NT2/D1 (cell line): Measurements from ENCODE around the gene OBSCN.

ENCODE experiments used
- DNase-seq: peaks from one replicate; pipeline ENCODE4 v3.0.0-alpha.2; 2011; ENCODE audit warnings: low read depth, low spot score
- H3K27me3 ChIP-seq: 2 replicates; pipeline ENCODE4 v1.6.0; 2011; ENCODE audit warnings: mild to moderate bottlenecking; ENCODE audit not compliant: insufficient read length, insufficient read depth
- H3K36me3 ChIP-seq: 2 replicates; pipeline ENCODE4 v1.6.1; 2011; ENCODE audit warnings: mild to moderate bottlenecking, low read length, mixed read lengths; ENCODE audit not compliant: insufficient read depth, insufficient read length
- H3K4me1 ChIP-seq: 2 replicates; pipeline ENCODE4 v1.5.1; 2011; ENCODE audit not compliant: insufficient read depth, insufficient read length
- H3K4me3 ChIP-seq: 2 replicates; pipeline ENCODE4 v1.5.1; 2011; ENCODE audit warnings: low read depth; ENCODE audit not compliant: insufficient read length
- H3K9ac ChIP-seq: 2 replicates; pipeline ENCODE4 v1.6.0; 2011; ENCODE audit warnings: low read depth; ENCODE audit not compliant: insufficient read length
- H3K9me3 ChIP-seq: 2 replicates; pipeline ENCODE4 v1.5.1; 2011; ENCODE audit warnings: mild to moderate bottlenecking, low read length; ENCODE audit not compliant: insufficient read depth
- SUZ12 ChIP-seq: IDR thresholded peaks from 2 replicates; pipeline ENCODE4 v1.6.1; 2011; ENCODE audit not compliant: insufficient read length, insufficient read depth; ENCODE audit errors: extremely low read depth
- YY1 ChIP-seq: IDR thresholded peaks from 2 replicates; pipeline ENCODE4 v1.6.1; 2011; ENCODE audit not compliant: insufficient read length, insufficient read depth
- ZNF274 ChIP-seq: IDR thresholded peaks from 2 replicates; pipeline ENCODE4 v1.6.1; 2011; ENCODE audit warnings: mild to moderate bottlenecking, low read depth, low read length

OBSCN gene

GRCh38 chr1:228308085-228308601, 100.3 kb downstream of the OBSCN start:
- no peaks in the 10 kb centered on the region for H3K4me1 ChIP-seq
- H3K27me3 ChIP-seq, result no peaks in the 10 kb centered on the region
- DNase-seq, result no peak
- no peak overlapping the region for H3K4me3 ChIP-seq
- H3K36me3 ChIP-seq, result peaks cover 32% of the 10 kb centered on the region
- no peak overlapping the region for H3K9ac ChIP-seq
- H3K9me3 ChIP-seq, result no peaks in the 10 kb centered on the region; the same call in 1 of the 2 replicates
- no peak for TF ChIP-seq ZNF274
- TF ChIP-seq YY1, result no peak
- TF ChIP-seq SUZ12, result no peak

DNA sequence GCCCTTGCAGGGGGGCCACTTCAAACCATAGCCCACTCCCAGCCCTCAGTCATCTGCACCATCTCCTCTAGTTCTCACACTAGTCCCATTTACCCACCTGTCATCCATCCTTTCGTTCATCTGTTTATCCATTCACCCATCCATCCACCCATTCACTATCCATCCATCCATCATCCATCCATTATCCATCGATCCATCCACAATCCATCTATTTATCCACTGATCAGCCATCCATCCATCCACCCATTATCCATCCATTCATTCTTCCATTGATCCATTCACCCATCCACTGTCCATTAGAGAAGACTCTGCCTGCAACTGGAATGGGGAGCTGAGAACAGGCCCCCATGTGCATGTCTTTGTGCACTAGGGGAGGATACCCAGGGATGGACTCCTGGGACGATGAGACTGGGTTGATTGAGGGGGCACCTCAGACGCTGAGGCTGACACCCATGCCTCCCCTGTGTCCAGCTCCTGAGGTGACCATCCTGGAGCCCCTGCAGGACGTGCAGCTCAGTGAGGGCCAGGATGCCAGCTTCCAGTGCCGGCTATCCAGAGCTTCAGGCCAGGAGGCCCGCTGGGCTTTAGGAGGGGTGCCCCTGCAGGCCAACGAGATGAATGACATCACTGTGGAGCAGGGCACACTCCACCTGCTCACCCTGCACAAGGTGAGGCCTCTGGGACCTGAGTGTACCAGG, 100.9 kb downstream of the OBSCN start:
- no peak for TF ChIP-seq ZNF274
- no peak for TF ChIP-seq SUZ12
- no peak for TF ChIP-seq YY1
- Histone ChIP-seq H3K4me1 (no peaks in the 10 kb centered on the region), H3K9ac (no peak overlapping the region), H3K4me3 (no peak overlapping the region), H3K36me3 (peaks cover 26% of the 10 kb centered on the region), H3K9me3 (no peaks in the 10 kb centered on the region; the same call in 1 of the 2 replicates), H3K27me3 (no peaks in the 10 kb centered on the region)
- no peak for DNase-seq

DNA sequence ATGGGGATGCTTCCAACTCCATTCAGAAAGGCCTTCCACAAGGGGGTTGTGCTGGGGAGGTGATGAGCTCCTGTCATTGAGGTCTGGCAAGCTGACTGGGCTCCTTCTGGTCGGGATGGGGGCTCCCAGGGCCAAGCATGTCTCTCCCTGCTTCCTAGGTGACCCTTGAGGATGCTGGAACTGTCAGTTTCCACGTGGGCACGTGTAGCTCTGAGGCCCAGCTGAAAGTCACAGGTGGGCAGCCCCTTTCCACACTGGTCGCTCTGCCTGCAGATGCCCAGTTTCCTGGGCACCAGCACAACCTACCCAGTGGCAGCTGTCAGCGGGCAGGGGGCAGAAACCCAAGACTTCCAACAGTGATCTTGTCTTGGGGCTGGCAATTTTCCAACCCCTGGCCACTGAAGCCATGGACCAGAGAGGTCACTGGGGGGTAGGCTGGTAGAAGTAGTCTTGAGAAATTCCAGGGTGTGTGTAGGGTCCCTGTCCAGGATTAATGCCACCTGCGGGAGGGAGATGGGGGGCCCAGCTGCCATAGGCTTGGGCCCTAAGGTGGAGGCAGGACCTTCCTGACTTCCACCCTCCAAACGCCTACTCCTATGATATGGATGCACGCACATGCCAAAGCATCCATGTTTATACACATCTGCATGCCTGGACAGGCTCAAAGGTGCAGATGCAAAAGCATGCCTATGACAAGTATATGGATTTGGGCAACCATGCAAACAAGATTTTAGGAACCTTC, 101.7 kb downstream of the OBSCN start:
- no peak overlapping the region for H3K4me3 ChIP-seq
- peaks cover 19% of the 10 kb centered on the region for H3K36me3 ChIP-seq
- no peak overlapping the region for H3K9ac ChIP-seq
- TF ChIP-seq SUZ12 (no peak), YY1 (no peak), ZNF274 (no peak)
- H3K27me3 ChIP-seq, result no peaks in the 10 kb centered on the region
- no peaks in the 10 kb centered on the region for H3K4me1 ChIP-seq
- no peaks in the 10 kb centered on the region; the same call in 1 of the 2 replicates for H3K9me3 ChIP-seq
- DNase-seq, result no peak

GRCh38 chr1:228310162-228310792, 102.4 kb downstream of the OBSCN start:
- Histone ChIP-seq H3K9me3 (no peaks in the 10 kb centered on the region; the same call in 1 of the 2 replicates), H3K4me3 (no peak overlapping the region), H3K36me3 (peaks cover 13% of the 10 kb centered on the region), H3K4me1 (no peaks in the 10 kb centered on the region), H3K27me3 (no peaks in the 10 kb centered on the region), H3K9ac (no peak overlapping the region)
- TF ChIP-seq ZNF274, result no peak
- DNase-seq, result no peak

- Histone ChIP-seq H3K27me3 (no peaks in the 10 kb centered on the region), H3K4me1 (no peaks in the 10 kb centered on the region), H3K9me3 (no peaks in the 10 kb centered on the region; the same call in 1 of the 2 replicates), H3K36me3 (peaks cover 11% of the 10 kb centered on the region), H3K9ac (no peak overlapping the region), H3K4me3 (no peak overlapping the region)
- TF ChIP-seq YY1, result no peak
- no peak for DNase-seq
Observed at GRCh38 chr1:228311091-228311490, 103.2 kb downstream of the OBSCN start.

DNA sequence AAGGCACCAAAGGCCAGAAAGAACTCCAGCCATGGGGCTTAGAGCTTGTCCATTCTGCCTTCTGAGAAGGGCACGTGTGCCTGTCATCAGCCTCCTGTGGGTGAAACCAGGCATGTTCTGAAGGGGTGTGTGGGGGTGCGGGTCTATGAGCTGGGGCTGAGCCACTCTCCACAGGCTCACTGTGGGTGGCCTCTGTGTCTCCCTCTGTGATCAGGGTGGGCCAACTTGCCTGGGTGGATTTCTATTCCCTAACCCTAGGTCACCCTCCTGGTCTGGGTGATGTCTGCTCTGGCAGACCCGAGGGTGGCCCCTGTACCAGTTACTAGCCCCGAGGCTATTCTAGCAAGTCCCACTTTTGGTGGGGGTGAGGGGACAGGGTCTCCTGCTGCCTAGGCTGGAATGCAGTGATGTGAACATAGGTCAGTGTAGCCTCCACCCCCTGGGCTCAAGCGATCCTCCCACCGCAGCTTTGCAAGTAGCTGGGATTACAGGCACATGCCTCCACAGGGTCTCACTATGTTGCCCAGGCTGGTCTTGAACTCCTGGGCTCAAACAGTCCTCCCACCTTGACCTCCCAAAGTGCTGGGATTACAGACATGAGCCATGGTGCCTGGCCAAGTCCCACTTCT, 104.4 kb downstream of the OBSCN start:
- Histone ChIP-seq H3K4me3 (no peak overlapping the region), H3K9ac (no peak overlapping the region), H3K4me1 (no peaks in the 10 kb centered on the region), H3K36me3 (peaks cover 11% of the 10 kb centered on the region), H3K9me3 (no peaks in the 10 kb centered on the region; the same call in 1 of the 2 replicates), H3K27me3 (no peaks in the 10 kb centered on the region)
- no peak for DNase-seq
- TF ChIP-seq ZNF274 (no peak), SUZ12 (no peak), YY1 (no peak)
